ENCODE measurements around the gene OBSCN.
"Not testable (repeated sequence)": the region's sequence is repeated elsewhere in the genome, so short reads cannot be mapped to it uniquely, and the experiment has no call there.

OBSCN gene

GRCh38 chr1:228236744-228237143, 28.9 kb downstream of the OBSCN start:
- Histone ChIP-seq H3K9ac (ENCODE audit: low read depth, low read length) (no peak overlapping the region), H3K4me1 (ENCODE audit: insufficient read depth, low read length) (no peaks in the 10 kb centered on the region), H3K36me3 (ENCODE audit: insufficient read depth, low read length) (peaks cover 9% of the 10 kb centered on the region; the same call in 1 of the 2 replicates), H3K9me3 (ENCODE audit: control insufficient read depth, insufficient read depth, low read length) (peaks cover 8% of the 10 kb centered on the region)

DNA sequence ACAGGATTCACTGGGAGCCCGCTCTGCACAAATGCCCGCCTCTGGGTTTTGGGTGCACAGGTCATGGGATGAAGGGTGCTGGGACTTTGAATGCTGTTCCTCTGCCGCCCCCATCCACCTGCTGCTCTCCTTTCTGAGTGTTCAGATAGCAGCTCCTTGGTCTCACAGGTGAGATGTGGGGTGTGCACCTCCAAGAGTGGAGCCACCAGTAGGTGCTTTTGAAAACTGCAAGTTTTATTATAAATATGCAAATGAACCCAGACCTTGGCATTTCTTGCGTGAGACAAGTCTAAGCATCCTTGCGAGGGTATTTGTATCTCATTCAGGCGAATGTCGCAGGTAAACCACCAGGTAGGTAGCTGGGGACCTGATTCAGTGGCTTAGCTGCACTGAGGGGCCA, 30.2 kb downstream of the OBSCN start:
- Histone ChIP-seq H3K9ac (ENCODE audit: low read depth, low read length) (no peak overlapping the region), H3K9me3 (ENCODE audit: control insufficient read depth, insufficient read depth, low read length) (peaks cover 15% of the 10 kb centered on the region), H3K4me1 (ENCODE audit: insufficient read depth, low read length) (no peaks in the 10 kb centered on the region), H3K36me3 (ENCODE audit: insufficient read depth, low read length) (peaks cover 10% of the 10 kb centered on the region; the same call in 1 of the 2 replicates)

DNA sequence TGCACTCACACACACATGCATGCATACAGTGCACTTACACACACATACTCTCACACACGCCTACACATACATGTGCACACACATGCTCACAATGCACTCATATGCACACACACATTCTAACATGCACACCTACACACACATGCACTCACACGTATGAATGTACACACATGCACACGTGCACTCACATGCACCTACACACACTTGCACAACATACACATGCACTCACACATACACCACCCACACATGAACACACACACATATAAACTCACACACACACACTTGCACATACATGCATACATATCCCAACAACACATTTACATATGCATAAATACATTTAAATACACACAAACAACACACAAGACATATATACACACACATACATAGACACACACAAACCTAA, 30.6 kb downstream of the OBSCN start:
- no peaks in the 10 kb centered on the region for H3K4me1 ChIP-seq (ENCODE audit: insufficient read depth, low read length)
- H3K9me3 ChIP-seq (ENCODE audit: control insufficient read depth, insufficient read depth, low read length) = peaks cover 15% of the 10 kb centered on the region
- H3K36me3 ChIP-seq (ENCODE audit: insufficient read depth, low read length) = peaks cover 10% of the 10 kb centered on the region; the same call in 1 of the 2 replicates
- no peak overlapping the region for H3K9ac ChIP-seq (ENCODE audit: low read depth, low read length)

DNA sequence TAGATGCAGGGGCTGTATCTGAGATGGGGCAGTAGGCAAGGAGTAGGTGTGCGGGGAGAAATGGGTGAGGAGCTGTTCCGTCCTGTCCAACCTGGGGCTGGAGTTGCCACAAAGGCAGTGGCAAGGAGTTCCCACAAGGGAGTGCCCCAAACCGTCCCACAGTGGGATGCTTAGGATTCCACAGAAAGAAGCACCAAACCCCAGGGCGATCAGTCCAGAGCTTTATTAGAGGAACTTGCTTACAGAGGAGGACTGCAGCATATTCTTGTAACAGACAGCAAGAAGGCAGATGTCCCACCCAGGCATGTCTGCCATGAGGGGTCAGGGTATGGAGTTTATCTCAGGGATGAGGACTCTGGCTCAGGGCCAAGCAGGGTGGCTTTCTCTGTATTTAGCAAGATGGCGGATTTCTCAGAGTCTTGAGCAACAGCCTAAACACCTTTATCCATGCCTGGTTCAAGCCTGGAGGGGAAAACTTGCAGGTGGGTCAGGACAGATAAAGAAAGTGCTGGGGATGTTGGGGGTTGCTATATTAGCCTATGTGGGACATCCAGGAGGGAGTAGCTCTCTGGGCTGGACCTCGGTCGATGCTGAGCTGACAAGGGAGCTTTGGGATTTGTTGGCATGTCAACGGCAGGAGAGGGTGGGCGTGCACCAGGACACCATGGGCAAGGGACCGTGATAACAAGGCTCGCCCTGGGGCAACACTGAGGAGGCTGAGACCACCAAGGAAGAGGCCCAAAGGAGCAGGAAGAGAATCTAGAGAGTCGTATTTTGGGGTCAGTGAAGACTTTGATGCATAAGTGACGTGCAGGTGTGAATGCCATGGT, 32.8 kb downstream of the OBSCN start:
- no peaks in the 10 kb centered on the region for H3K4me1 ChIP-seq (ENCODE audit: insufficient read depth, low read length)
- peaks cover 23% of the 10 kb centered on the region for H3K36me3 ChIP-seq (ENCODE audit: insufficient read depth, low read length)
- H3K9me3 ChIP-seq (ENCODE audit: control insufficient read depth, insufficient read depth, low read length) = peaks cover 32% of the 10 kb centered on the region
- no peak overlapping the region for H3K9ac ChIP-seq (ENCODE audit: low read depth, low read length)

- peaks cover 35% of the 10 kb centered on the region for H3K9me3 ChIP-seq (ENCODE audit: control insufficient read depth, insufficient read depth, low read length)
- peaks cover 27% of the 10 kb centered on the region for H3K36me3 ChIP-seq (ENCODE audit: insufficient read depth, low read length)
- H3K4me1 ChIP-seq (ENCODE audit: insufficient read depth, low read length) = no peaks in the 10 kb centered on the region
- H3K9ac ChIP-seq (ENCODE audit: low read depth, low read length) = no peak overlapping the region
Measured at GRCh38 chr1:228241259-228241658, 33.4 kb downstream of the OBSCN start.

DNA sequence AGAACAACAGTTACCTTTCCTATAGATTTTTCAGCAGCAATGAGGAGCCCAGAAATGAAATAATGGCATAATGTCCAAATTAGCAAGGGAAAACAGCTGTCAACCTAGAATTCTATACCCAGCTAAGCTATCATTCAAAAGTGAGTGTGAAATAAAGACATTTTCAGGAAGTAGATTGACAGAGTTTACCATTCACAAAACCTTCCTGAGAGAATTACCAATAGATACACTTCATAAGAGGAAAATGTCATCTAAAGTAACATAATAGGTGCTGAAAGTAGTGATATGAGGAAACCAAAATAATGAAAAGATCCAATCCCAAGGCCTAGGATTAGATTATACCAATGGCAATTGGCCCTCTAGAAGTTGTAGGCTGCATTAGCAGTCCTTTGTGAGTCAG, 34.6 kb downstream of the OBSCN start:
- H3K9me3 ChIP-seq (ENCODE audit: control insufficient read depth, insufficient read depth, low read length) = peaks cover 38% of the 10 kb centered on the region
- no peaks in the 10 kb centered on the region for H3K4me1 ChIP-seq (ENCODE audit: insufficient read depth, low read length)
- H3K36me3 ChIP-seq (ENCODE audit: insufficient read depth, low read length) = peaks cover 29% of the 10 kb centered on the region
- no peak overlapping the region for H3K9ac ChIP-seq (ENCODE audit: low read depth, low read length)

DNA sequence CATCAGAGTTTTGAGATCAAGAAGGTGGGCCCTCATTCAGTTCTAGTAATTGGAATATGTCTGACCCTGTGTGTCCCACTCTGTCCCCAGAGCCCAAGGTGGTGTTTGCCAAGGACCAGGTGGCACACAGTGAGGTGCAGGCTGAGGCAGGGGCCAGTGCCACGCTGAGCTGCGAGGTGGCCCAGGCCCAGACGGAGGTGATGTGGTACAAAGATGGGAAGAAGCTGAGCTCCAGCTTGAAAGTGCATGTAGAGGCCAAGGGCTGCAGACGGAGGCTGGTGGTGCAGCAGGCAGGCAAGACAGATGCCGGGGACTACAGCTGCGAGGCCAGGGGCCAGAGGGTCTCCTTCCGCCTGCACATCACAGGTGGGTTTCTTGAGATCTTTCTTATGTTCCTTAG, 35.2 kb downstream of the OBSCN start:
- peaks cover 33% of the 10 kb centered on the region for H3K36me3 ChIP-seq (ENCODE audit: insufficient read depth, low read length)
- H3K9me3 ChIP-seq (ENCODE audit: control insufficient read depth, insufficient read depth, low read length) = peaks cover 38% of the 10 kb centered on the region
- no peak overlapping the region for H3K9ac ChIP-seq (ENCODE audit: low read depth, low read length)
- H3K4me1 ChIP-seq (ENCODE audit: insufficient read depth, low read length) = no peaks in the 10 kb centered on the region

DNA sequence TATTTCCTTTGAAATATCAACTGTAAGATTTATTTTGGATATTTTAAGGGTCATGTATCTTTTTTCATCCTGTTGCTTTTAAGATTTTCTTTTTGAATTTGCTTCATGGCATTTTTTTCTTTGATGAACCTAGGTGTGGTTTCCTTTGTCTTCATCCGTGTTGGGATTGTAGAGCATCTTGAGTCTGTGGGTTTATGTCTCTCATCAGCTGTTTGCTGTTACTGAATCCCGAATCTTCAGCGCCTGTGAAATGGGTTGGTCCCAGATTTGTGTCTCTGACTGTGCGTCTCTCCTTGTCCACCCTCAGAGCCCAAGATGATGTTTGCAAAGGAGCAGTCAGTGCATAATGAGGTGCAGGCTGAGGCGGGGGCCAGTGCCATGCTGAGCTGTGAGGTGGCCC, 36.1 kb downstream of the OBSCN start:
- Histone ChIP-seq H3K9me3 (ENCODE audit: control insufficient read depth, insufficient read depth, low read length) (peaks cover 38% of the 10 kb centered on the region), H3K36me3 (ENCODE audit: insufficient read depth, low read length) (peaks cover 30% of the 10 kb centered on the region)

GRCh38 chr1:228245111-228245510, 37.3 kb downstream of the OBSCN start:
- Histone ChIP-seq H3K9ac (ENCODE audit: low read depth, low read length) (no peak overlapping the region), H3K36me3 (ENCODE audit: insufficient read depth, low read length) (peaks cover 30% of the 10 kb centered on the region), H3K4me1 (ENCODE audit: insufficient read depth, low read length) (no peaks in the 10 kb centered on the region), H3K9me3 (ENCODE audit: control insufficient read depth, insufficient read depth, low read length) (peaks cover 38% of the 10 kb centered on the region)

More for the DNA sequence above, 36.1 kb downstream of the OBSCN start:
- H3K9ac ChIP-seq (ENCODE audit: low read depth, low read length); H3K4me1 ChIP-seq (ENCODE audit: insufficient read depth, low read length): not testable (repeated sequence)

GRCh38 chr1:228246216-228246900, 38.5 kb downstream of the OBSCN start:
- Histone ChIP-seq H3K36me3 (ENCODE audit: insufficient read depth, low read length) (peaks cover 28% of the 10 kb centered on the region), H3K9me3 (ENCODE audit: control insufficient read depth, insufficient read depth, low read length) (peaks cover 34% of the 10 kb centered on the region)

GRCh38 chr1:228249513-228250305, 41.9 kb downstream of the OBSCN start:
- Histone ChIP-seq H3K9ac (ENCODE audit: low read depth, low read length) (no peak overlapping the region), H3K9me3 (ENCODE audit: control insufficient read depth, insufficient read depth, low read length) (peaks cover 15% of the 10 kb centered on the region), H3K36me3 (ENCODE audit: insufficient read depth, low read length) (peaks cover 17% of the 10 kb centered on the region), H3K4me1 (ENCODE audit: insufficient read depth, low read length) (no peaks in the 10 kb centered on the region)

More at GRCh38 chr1:228246216-228246900, 38.5 kb downstream of the OBSCN start:
- Histone ChIP-seq H3K9ac (ENCODE audit: low read depth, low read length) (no peak overlapping the region), H3K4me1 (ENCODE audit: insufficient read depth, low read length) (no peaks in the 10 kb centered on the region)

- not testable (repeated sequence) for H3K36me3 ChIP-seq (ENCODE audit: insufficient read depth, low read length); H3K9ac ChIP-seq (ENCODE audit: low read depth, low read length); H3K9me3 ChIP-seq (ENCODE audit: control insufficient read depth, insufficient read depth, low read length); H3K4me1 ChIP-seq (ENCODE audit: insufficient read depth, low read length)
Measured at GRCh38 chr1:228252476-228252875, 44.6 kb downstream of the OBSCN start.

DNA sequence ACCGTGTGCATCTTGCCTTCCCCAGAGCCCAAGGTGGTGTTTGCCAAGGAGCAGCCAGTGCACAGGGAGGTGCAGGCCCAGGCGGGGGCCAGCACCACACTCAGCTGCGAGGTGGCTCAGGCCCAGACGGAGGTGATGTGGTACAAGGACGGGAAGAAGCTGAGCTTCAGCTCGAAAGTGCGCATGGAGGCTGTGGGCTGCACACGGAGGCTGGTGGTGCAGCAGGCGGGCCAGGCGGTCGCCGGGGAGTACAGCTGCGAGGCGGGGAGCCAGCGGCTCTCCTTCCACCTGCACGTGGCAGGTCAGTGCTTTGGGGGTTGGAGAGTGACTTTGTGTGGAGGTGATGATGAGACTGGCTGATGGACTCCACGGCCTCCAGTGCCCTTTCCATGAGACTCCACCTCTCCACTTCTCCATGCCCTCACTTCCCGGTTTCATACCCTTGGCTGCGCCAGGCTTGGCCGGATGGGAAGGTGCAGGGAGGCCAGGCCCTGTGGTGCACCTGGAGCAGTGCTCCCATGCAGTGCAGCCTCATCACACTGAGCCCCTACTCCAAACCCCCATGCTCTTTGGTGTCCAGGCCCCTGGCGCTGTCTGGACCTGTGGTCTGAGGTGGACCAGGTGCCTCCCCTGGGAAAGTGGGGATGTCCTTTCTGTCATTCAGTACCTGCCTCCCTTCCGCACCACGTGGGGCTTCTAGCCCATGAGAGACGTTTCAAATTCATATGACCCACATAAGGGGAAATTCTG, 49.0 kb downstream of the OBSCN start:
- no peaks in the 10 kb centered on the region for H3K36me3 ChIP-seq (ENCODE audit: insufficient read depth, low read length)
- no peaks in the 10 kb centered on the region for H3K4me1 ChIP-seq (ENCODE audit: insufficient read depth, low read length)
- H3K9ac ChIP-seq (ENCODE audit: low read depth, low read length) = no peak overlapping the region
- no peaks in the 10 kb centered on the region for H3K9me3 ChIP-seq (ENCODE audit: control insufficient read depth, insufficient read depth, low read length)

DNA sequence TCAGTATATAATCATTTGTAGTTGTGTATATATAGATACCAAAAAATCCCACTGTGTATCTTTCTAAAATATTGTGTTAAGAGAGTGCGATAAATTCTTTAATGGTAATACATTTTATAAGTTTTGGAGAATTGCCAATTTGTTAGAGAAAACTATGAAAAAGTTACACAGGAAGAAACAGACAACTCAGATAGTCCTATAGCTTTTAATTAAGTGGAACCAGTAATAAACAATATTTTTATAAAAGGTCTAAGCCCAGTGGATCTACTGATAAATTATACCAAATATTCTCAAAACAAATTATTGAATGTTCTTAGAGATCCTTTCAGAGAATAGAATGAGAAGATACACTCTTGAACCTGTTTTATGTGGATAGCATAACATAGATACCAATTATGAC, 50.6 kb downstream of the OBSCN start:
- Histone ChIP-seq H3K9ac (ENCODE audit: low read depth, low read length) (no peak overlapping the region), H3K9me3 (ENCODE audit: control insufficient read depth, insufficient read depth, low read length) (no peaks in the 10 kb centered on the region), H3K4me1 (ENCODE audit: insufficient read depth, low read length) (no peaks in the 10 kb centered on the region), H3K36me3 (ENCODE audit: insufficient read depth, low read length) (no peaks in the 10 kb centered on the region)
